H1 (cell line): ENCODE results near the gene CREB3L4. TPM values are rescaled to one million over a fixed set of nuclear protein-coding genes. Genes with fewer than 3 reads are reported as not detected.

Source experiments
- CTCF ChIA-PET: fragments of 300-600 bp; sonication (Branson Sonifier 250); formaldehyde crosslinking; loops from one replicate; lab custom pipeline; 2021; ENCODE audit not compliant: partially characterized antibody; lab: Charles Lee
- POLR2A ChIA-PET: fragments of 300-600 bp; sonication (Branson Sonifier 250); formaldehyde crosslinking; loops from one replicate; lab custom pipeline; 2021; ENCODE audit warnings: inconsistent platforms; ENCODE audit not compliant: partially characterized antibody; lab: Charles Lee
- DNase-seq, 2 experiments: peaks; one replicate each; pipeline versions ENCODE4 v3.0.0 to v3.0.0-alpha.2; 2010 to 2022; ENCODE audit warnings: low spot score in 2 of 2, low read depth in 1 of 2, mixed read lengths in 1 of 2
- FAIRE-seq: peaks from 2 replicates; lab custom pipeline; 2011; peaks lifted over from hg19 to GRCh38; lab: Jason Lieb, UNC
- H2AFZ ChIP-seq: 2 replicates; pipeline ENCODE4 v1.8.1; 2012; ENCODE audit warnings: low read length, inconsistent platforms
- H2AK5ac ChIP-seq: 2 replicates; pipeline ENCODE4 v1.6.1; 2013; ENCODE audit warnings: low read depth, low read length
- H2BK120ac ChIP-seq: replicated peaks from 2 replicates; pipeline ENCODE3; 2013; ENCODE audit warnings: low read depth, low read length, inconsistent platforms
- H2BK12ac ChIP-seq: 2 replicates; pipeline ENCODE4 v1.6.1; 2013; ENCODE audit warnings: low read depth, low read length
- H2BK15ac ChIP-seq: 2 replicates; pipeline ENCODE4 v1.6.1; 2013; ENCODE audit warnings: low read length
- H2BK20ac ChIP-seq: 2 replicates; pipeline ENCODE4 v1.6.1; 2013; ENCODE audit warnings: low read length
- H2BK5ac ChIP-seq: 2 replicates; pipeline ENCODE4 v1.6.1; 2013; ENCODE audit warnings: low read depth, low read length
- H3K14ac ChIP-seq: 2 replicates; pipeline ENCODE4 v1.6.1; 2013; ENCODE audit warnings: inconsistent platforms; ENCODE audit not compliant: insufficient read length
- H3K18ac ChIP-seq: 2 replicates; pipeline ENCODE4 v1.6.1; 2013; ENCODE audit warnings: low read length; ENCODE audit errors: extremely low read depth
- H3K23ac ChIP-seq: 2 replicates; pipeline ENCODE4 v1.6.1; 2013; ENCODE audit warnings: inconsistent platforms; ENCODE audit not compliant: insufficient read length
- H3K23me2 ChIP-seq: 2 replicates; pipeline ENCODE4 v1.6.1; 2013; ENCODE audit warnings: low read depth, low read length
- H3K27ac ChIP-seq: 2 replicates; pipeline ENCODE4 v1.6.1; 2011; ENCODE audit warnings: low read depth, low read length, inconsistent platforms
- H3K27me3 ChIP-seq, 4 experiments: replicated peaks in 1 of 4; 1 replicate in 1 of 4; 2 replicates in 3 of 4; pipeline versions ENCODE4 v1.6.1 to v1.8.1; 2011 to 2013; ENCODE audit warnings: low read length in 3 of 4, mild to moderate bottlenecking in 3 of 4, inconsistent platforms in 2 of 4, mixed read lengths in 2 of 4, moderate library complexity in 1 of 4; ENCODE audit not compliant: control insufficient read depth in 3 of 4, insufficient read depth in 3 of 4; ENCODE audit errors: extremely low read depth in 1 of 4
- H3K36me3 ChIP-seq, 4 experiments: 2 replicates each; pipeline versions ENCODE4 v1.6.1 to v1.8.1; 2011 to 2013; ENCODE audit warnings: mild to moderate bottlenecking in 4 of 4, low read length in 3 of 4, moderate library complexity in 2 of 4, control low read depth in 1 of 4, inconsistent platforms in 1 of 4; ENCODE audit not compliant: insufficient read depth in 4 of 4, control insufficient read depth in 2 of 4
- H3K4ac ChIP-seq: replicated peaks from 2 replicates; pipeline ENCODE3; 2013; ENCODE audit warnings: low read length, low read depth, mixed read lengths, inconsistent platforms; ENCODE audit not compliant: insufficient read length
- H3K4me1 ChIP-seq, 4 experiments: replicated peaks in 1 of 4; 1 replicate in 1 of 4; 2 replicates in 3 of 4; pipeline versions ENCODE4 v1.6.1 to v1.8.1; 2011 to 2013; ENCODE audit warnings: low read length in 3 of 4, inconsistent platforms in 2 of 4, mixed read lengths in 1 of 4; ENCODE audit not compliant: insufficient read depth in 4 of 4, control insufficient read depth in 3 of 4
- H3K4me2 ChIP-seq, 2 experiments: 2 replicates each; pipeline versions ENCODE4 v1.6.1 to v1.8.1; 2011 to 2013; ENCODE audit warnings: low read depth in 2 of 2, low read length in 2 of 2, control low read depth in 1 of 2, inconsistent platforms in 1 of 2, mild to moderate bottlenecking in 1 of 2; ENCODE audit not compliant: insufficient read depth in 1 of 2
- H3K4me3 ChIP-seq, 4 experiments: fragments of 200-600, 300-600 bp in 1 of 4; sonication (generic), shearing (Covaris generic), sonication (Bioruptor Twin) in 1 of 4; 2 replicates each; pipeline versions ENCODE4 v1.5.1 to v1.8.1; 2011 to 2016; ENCODE audit warnings: low read length in 4 of 4, low read depth in 3 of 4, control low read depth in 2 of 4, inconsistent platforms in 2 of 4, mild to moderate bottlenecking in 2 of 4, mixed read lengths in 1 of 4, moderate library complexity in 1 of 4; ENCODE audit not compliant: insufficient read depth in 2 of 4; ENCODE audit errors: extremely low read depth in 1 of 4
- H3K56ac ChIP-seq: replicated peaks from 2 replicates; pipeline ENCODE3; 2013; ENCODE audit warnings: low read depth, mild to moderate bottlenecking, mixed read lengths, low read length, inconsistent platforms; ENCODE audit not compliant: insufficient read length
- H3K79me1 ChIP-seq: 2 replicates; pipeline ENCODE4 v1.6.1; 2013; ENCODE audit warnings: low read depth, low read length, control low read depth
- H3K79me2 ChIP-seq, 2 experiments: 2 replicates each; pipeline versions ENCODE4 v1.6.1 to v1.8.1; 2012 to 2013; ENCODE audit warnings: low read length in 2 of 2, mild to moderate bottlenecking in 2 of 2, inconsistent platforms in 1 of 2; ENCODE audit not compliant: insufficient read depth in 2 of 2, control insufficient read depth in 1 of 2
- H3K9ac ChIP-seq, 4 experiments: replicated peaks in 1 of 4; 1 replicate in 1 of 4; 2 replicates in 3 of 4; pipeline versions ENCODE4 v1.6.1 to v1.8.1; 2011 to 2013; ENCODE audit warnings: low read depth in 3 of 4, low read length in 3 of 4, control low read depth in 2 of 4, mild to moderate bottlenecking in 2 of 4, moderate library complexity in 2 of 4, inconsistent platforms in 1 of 4; ENCODE audit errors: extremely low read depth in 1 of 4
- H3K9me3 ChIP-seq, 2 experiments: 2 replicates each; pipeline versions ENCODE4 v1.6.1 to v1.8.1; 2012 to 2013; ENCODE audit warnings: mild to moderate bottlenecking in 2 of 2, moderate library complexity in 2 of 2, control low read depth in 1 of 2, inconsistent platforms in 1 of 2, low read depth in 1 of 2, low read length in 1 of 2, mixed read lengths in 1 of 2; ENCODE audit not compliant: insufficient read depth in 2 of 2
- H4K20me1 ChIP-seq, 2 experiments: replicated peaks in 1 of 2; 2 replicates each; pipeline versions ENCODE3 to v1.8.1; 2011 to 2013; ENCODE audit warnings: inconsistent platforms in 2 of 2, low read length in 2 of 2, mild to moderate bottlenecking in 1 of 2; ENCODE audit not compliant: insufficient read depth in 2 of 2, control insufficient read depth in 1 of 2
- H4K5ac ChIP-seq: 2 replicates; pipeline ENCODE4 v1.6.1; 2013; ENCODE audit warnings: low read length, low read depth, mixed read lengths, inconsistent platforms; ENCODE audit not compliant: insufficient read length
- H4K8ac ChIP-seq: 2 replicates; pipeline ENCODE4 v1.8.0; 2013; ENCODE audit warnings: mild to moderate bottlenecking, moderate library complexity, low read length, inconsistent platforms; ENCODE audit not compliant: insufficient read depth; ENCODE audit errors: extremely low read depth
- H4K91ac ChIP-seq: replicated peaks from 2 replicates; pipeline ENCODE3; 2013; ENCODE audit warnings: low read length, mixed read lengths, inconsistent platforms; ENCODE audit not compliant: insufficient read length
- ATF2 ChIP-seq: IDR thresholded peaks from 2 replicates; pipeline ENCODE4 v1.6.1; 2012; ENCODE audit warnings: low read length, inconsistent platforms
- NANOG ChIP-seq: IDR thresholded peaks from 2 replicates; pipeline ENCODE4 v1.6.1; 2011; ENCODE audit warnings: low read length, low read depth, mild to moderate bottlenecking, inconsistent platforms; ENCODE audit not compliant: insufficient read depth, poor library complexity, severe bottlenecking
- RAD21 ChIP-seq, 2 experiments: IDR thresholded peaks in 1 of 2; conservative IDR thresholded peaks in 1 of 2; 2 replicates each; pipeline ENCODE4 v1.6.1; 2011; ENCODE audit warnings: low read depth in 2 of 2, low read length in 2 of 2, improper control_type of control experiment in 1 of 2, inconsistent platforms in 1 of 2, mild to moderate bottlenecking in 1 of 2, moderate library complexity in 1 of 2
- SP2 ChIP-seq: IDR thresholded peaks from 2 replicates; pipeline ENCODE4 v1.6.1; 2012; ENCODE audit warnings: mild to moderate bottlenecking, low read length, inconsistent platforms
- TAF7 ChIP-seq: optimal IDR thresholded peaks from 2 replicates; pipeline ENCODE3; 2011; ENCODE audit warnings: low read depth, mild to moderate bottlenecking, inconsistent platforms, low read length, moderate library complexity, borderline replicate concordance
- YY1 ChIP-seq: IDR thresholded peaks from 2 replicates; pipeline ENCODE4 v1.6.1; 2011; ENCODE audit warnings: low read depth, mild to moderate bottlenecking, low read length
- WGBS, 2 experiments: shearing (Covaris generic) in 1 of 2; methylation state at CpG; one replicate each; pipeline versions ENCODE4 v1.1.6 to v1.1.7; 2013 to 2015; ENCODE audit warnings: low lambda C conversion rate in 2 of 2, mixed read lengths in 2 of 2, inconsistent platforms in 1 of 2, low coverage in 1 of 2, missing lambda C conversion rate in 1 of 2; ENCODE audit not compliant: insufficient replicate concordance in 2 of 2, insufficient coverage in 1 of 2, insufficient read length in 1 of 2; ENCODE audit errors: extremely low coverage in 1 of 2, missing lambda C conversion rate in 1 of 2; 5-methylcytosine and 5-hydroxymethylcytosine counted together
- polyA plus RNA-seq, 7 experiments: library from polyadenylated mRNA; depleted of rRNA in 3 of 7; stranded (reverse) in 5 of 7; unstranded in 2 of 7; fragments of >200 nt in 5 of 7; fragments of 200-250 nt in 2 of 7; gene quantifications; 1 replicate in 5 of 7; 2 replicates in 1 of 7; 4 replicates in 1 of 7; pipeline versions ENCODE4 v1.2.1 to v1.2.3, GENCODE V29; 2011 to 2013; ENCODE audit warnings: missing spikeins in 2 of 7, mixed read lengths in 2 of 7
- total RNA-seq: library from RNA; stranded (reverse); fragmentation: NEBNext Ultra II Directional; extraction: Animal tissue kit (Norgen Biotek cat#: 25700); gene quantifications from 2 replicates; pipeline ENCODE4 v1.2.1, GENCODE V29; 2021
- TF ChIP-seq, protein P1 (sequence below): IDR thresholded peaks from 2 replicates; pipeline ENCODE4 v1.6.1; 2012; ENCODE audit warnings: inconsistent platforms

Gene CREB3L4
- total and polyA plus RNA-seq, 2 of the 8 experiments (the other 6 are each of a cell fraction or from before 2014, with no cell fraction given): 34.4 to 54.0 TPM

GRCh38 chr1:153962088-153963029 is 5.3 kb upstream of the CREB3L4 start:
- Histone ChIP-seq H3K27ac (peak overlapping the region; percentile 78), H3K79me1 (peaks cover 9% of the 10 kb centered on the region), H3K4me1 (peaks cover 7 to 17% (median 12%) of the 10 kb centered on the region in 4 experiments), H3K9ac (peak overlapping the region; percentile 81 to 93 (median 83)), H3K4me3 (peak overlapping the region; percentile 53 to 89 (median 84)), H3K23ac (no peak overlapping the region), H2AFZ (no peak overlapping the region), H4K5ac (peak overlapping the region; percentile 54), H2BK15ac (no peak overlapping the region; the same call in 1 of the 2 replicates), H3K36me3 (peaks cover 11 to 26% (median 19%) of the 10 kb centered on the region in 4 experiments), H3K14ac (no peak overlapping the region), H2AK5ac (peak overlapping the region; percentile 71), H3K23me2 (peaks cover 28% of the 10 kb centered on the region), H2BK120ac (no peak overlapping the region), H3K56ac (peak overlapping the region; percentile 43), H3K4me2 (peak overlapping the region; percentile 95 to 98), H2BK20ac (no peak overlapping the region), H2BK5ac (peak overlapping the region; percentile 91), H4K20me1 (peaks cover 2 to 5% of the 10 kb centered on the region in 2 experiments), H3K4ac (peak overlapping the region; percentile 44), H3K79me2 (peaks cover 18 to 41% of the 10 kb centered on the region in 2 experiments), H4K91ac (peak overlapping the region; percentile 46), H4K8ac (peak overlapping the region; percentile 58; the same call in 1 of the 2 replicates), H2BK12ac (peak overlapping the region; percentile 75), H3K18ac (peak overlapping the region; percentile 84; the same call in 1 of the 2 replicates), H3K27me3 (no peaks in the 10 kb centered on the region), H3K9me3 (no peaks in the 10 kb centered on the region)
- FAIRE-seq: no peak
- no peak for DNase-seq
- POLR2A ChIA-PET: interaction anchor here (0.9 to 15.7 kb wide), 19 partner anchors 8 to 328 kb away, joined by 3 to 454 read pairs (median 5); partner anchors contain the start of genes CHTOP, DENND4B, GATAD2B and JTB
- 17% methylated on average over 16 of the region's 16 CpGs; no CpG with 5 or more reads in 1 of the 2 experiments for WGBS, 2 experiments
- CTCF ChIA-PET: interaction anchor here (1.0 to 2.8 kb wide), 8 partner anchors 9 to 136 kb away, joined by 3 to 19 read pairs (median 4); partner anchors contain the start of genes JTB and RAB13
- no peak for TF ChIP-seq RAD21 (IDR thresholded peaks at IDR 0.05 in 1 of 2, conservative IDR thresholded peaks at IDR 0.05 in 1 of 2; ENCODE audit: low read depth in 2 of 2, low read length in 2 of 2)
- TF ChIP-seq SP2: no peak
- TF ChIP-seq, protein P1, sequence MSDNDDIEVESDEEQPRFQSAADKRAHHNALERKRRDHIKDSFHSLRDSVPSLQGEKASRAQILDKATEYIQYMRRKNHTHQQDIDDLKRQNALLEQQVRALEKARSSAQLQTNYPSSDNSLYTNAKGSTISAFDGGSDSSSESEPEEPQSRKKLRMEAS: peak; percentile 78
- TF ChIP-seq YY1: peak; percentile 44; the same call in 1 of the 2 replicates
- TF ChIP-seq ATF2: no peak
- no peak for TF ChIP-seq NANOG
- no peak for TF ChIP-seq TAF7
